HepG2 (cell line): ENCODE results near the gene CCBE1. TPM values are rescaled to one million over a fixed set of nuclear protein-coding genes. Genes with fewer than 3 reads are reported as not detected.

Experiments
- ATAC-seq: fragments of 200-7000 bp; cut with Tn5 transposase; 3 replicates; pipeline ENCODE4 v1.9.1; 2020; ENCODE audit warnings: mild to moderate bottlenecking, moderate library complexity
- BruUV-seq: library from RNA; stranded (reverse); fragments of 400-500 nt; replicated peaks from 2 replicates; lab custom pipeline; 2021; lab: Mats Ljungman, UMichigan
- CTCF ChIA-PET: fragments of 300-600 bp; formaldehyde crosslinking; extraction: SDS; loops from one replicate; lab custom pipeline; 2021; ENCODE audit warnings: low total read pairs, inconsistent platforms, low intra/inter-chr PET ratio; lab: Yijun Ruan, JAX
- POLR2A ChIA-PET: fragments of 350-600 bp; sonication (Branson Sonifier 250); formaldehyde crosslinking; loops from one replicate; lab custom pipeline; 2020; ENCODE audit warnings: antibody characterized with exemption, inconsistent platforms; lab: Yijun Ruan, JAX
- DNase-seq: peaks from one replicate; pipeline ENCODE4 v3.0.0-alpha.2; 2015; ENCODE audit warnings: low spot score
- FAIRE-seq: peaks from 3 replicates; lab custom pipeline; 2011; peaks lifted over from hg19 to GRCh38; lab: Jason Lieb, UNC
- H2AFZ ChIP-seq: one replicate; pipeline ENCODE4 v1.6.1; 2011; ENCODE audit warnings: low read length, inconsistent platforms
- H3K27ac ChIP-seq: fragments of 300-600 bp; 3 replicates; pipeline ENCODE4 v1.8.0; 2011; ENCODE audit warnings: mixed run types, mild to moderate bottlenecking, mixed read lengths, low read length, inconsistent platforms; ENCODE audit not compliant: insufficient read depth; ENCODE audit errors: extremely low read length
- H3K27me3 ChIP-seq, 2 experiments: fragments of 200-600 bp in 1 of 2; 2 replicates in 1 of 2; 3 replicates in 1 of 2; pipeline versions ENCODE4 v1.6.0 to v1.8.0; 2011; ENCODE audit warnings: low read length in 2 of 2, mild to moderate bottlenecking in 2 of 2, moderate library complexity in 2 of 2, inconsistent platforms in 1 of 2; ENCODE audit not compliant: insufficient read depth in 2 of 2, control insufficient read depth in 1 of 2
- H3K36me3 ChIP-seq, 2 experiments: fragments of 200-600 bp in 1 of 2; replicated peaks in 1 of 2; 2 replicates in 1 of 2; 3 replicates in 1 of 2; pipeline versions ENCODE4 v1.5.1 to v1.8.0; 2011; ENCODE audit warnings: low read length in 2 of 2, inconsistent platforms in 1 of 2; ENCODE audit not compliant: insufficient read depth in 2 of 2, control insufficient read depth in 1 of 2
- H3K4me1 ChIP-seq: 2 replicates; pipeline ENCODE4 v1.5.1; 2012; ENCODE audit warnings: low read length, inconsistent platforms; ENCODE audit not compliant: insufficient read depth
- H3K4me2 ChIP-seq: 2 replicates; pipeline ENCODE4 v1.6.0; 2011; ENCODE audit warnings: low read depth, low read length, inconsistent platforms
- H3K4me3 ChIP-seq, 3 experiments: fragments of 200-600 bp in 1 of 3; sonication (generic), shearing (Covaris generic) in 1 of 3; replicated peaks in 1 of 3; 2 replicates each; pipeline ENCODE4 v1.5.1; 2011 to 2016; ENCODE audit warnings: low read length in 3 of 3, inconsistent platforms in 2 of 3, low read depth in 2 of 3, mild to moderate bottlenecking in 2 of 3, control low read depth in 1 of 3, mixed read lengths in 1 of 3; ENCODE audit not compliant: insufficient read depth in 1 of 3
- H3K79me2 ChIP-seq: one replicate; pipeline ENCODE4 v1.6.1; 2011; ENCODE audit warnings: low read length, inconsistent platforms; ENCODE audit not compliant: insufficient read depth
- H3K9ac ChIP-seq: 2 replicates; pipeline ENCODE4 v1.6.0; 2011; ENCODE audit warnings: mild to moderate bottlenecking, low read depth, low read length, inconsistent platforms; ENCODE audit not compliant: insufficient read depth
- H3K9me3 ChIP-seq: 2 replicates; pipeline ENCODE4 v1.5.1; 2012; ENCODE audit warnings: mild to moderate bottlenecking, low read length
- H4K20me1 ChIP-seq: 2 replicates; pipeline ENCODE4 v1.6.0; 2011; ENCODE audit warnings: inconsistent platforms, mild to moderate bottlenecking, low read length, moderate library complexity; ENCODE audit not compliant: insufficient read depth
- CREM ChIP-seq, 2 experiments: sonication (generic) in 1 of 2; formaldehyde crosslinking in 1 of 2; IDR thresholded peaks; 2 replicates each; pipeline versions ENCODE4 v1.4.0 to v1.6.1; 2016 to 2020; ENCODE audit warnings: antibody characterized with exemption in 1 of 2, mild to moderate bottlenecking in 1 of 2, missing genetic modification reagents in 1 of 2
- ELF3 ChIP-seq: IDR thresholded peaks from 2 replicates; pipeline ENCODE4 v1.6.1; 2016; ENCODE audit warnings: missing genetic modification reagents, missing compliant biosample characterization
- GTF3A ChIP-seq: sonication (generic); formaldehyde crosslinking; conservative IDR thresholded peaks from 2 replicates; pipeline ENCODE4 v1.4.0; 2020; ENCODE audit warnings: mild to moderate bottlenecking, missing genetic modification reagents
- HOXA5 ChIP-seq: sonication (generic); formaldehyde crosslinking; IDR thresholded peaks from 2 replicates; pipeline ENCODE4 v1.4.0; 2020; ENCODE audit warnings: missing genetic modification reagents
- KLF6 ChIP-seq: IDR thresholded peaks from 2 replicates; pipeline ENCODE4 v1.8.0; 2016; ENCODE audit warnings: missing biosample characterization, missing genetic modification reagents
- RFX1 ChIP-seq: fragments of 450-650 bp; IDR thresholded peaks from 2 replicates; pipeline ENCODE4 v1.6.1; 2017
- RNF2 ChIP-seq: fragments of 450-650 bp; conservative IDR thresholded peaks from 2 replicates; pipeline ENCODE4 v1.6.1; 2016; ENCODE audit warnings: low read depth
- SP1 ChIP-seq, 2 experiments: fragments of 450-650 bp in 1 of 2; sonication (generic) in 1 of 2; formaldehyde crosslinking in 1 of 2; IDR thresholded peaks; 2 replicates each; pipeline versions ENCODE4 v1.4.0 to v1.6.1; 2016 to 2020; ENCODE audit warnings: missing genetic modification reagents in 1 of 2
- SRSF9 ChIP-seq: fragments of 200-400 bp; formaldehyde crosslinking; IDR thresholded peaks from 2 replicates; pipeline ENCODE4 v1.6.1; 2018; ENCODE audit warnings: borderline replicate concordance, mild to moderate bottlenecking, low read depth, low read length; ENCODE audit not compliant: insufficient read depth, poor library complexity, severe bottlenecking
- TGIF2 ChIP-seq: IDR thresholded peaks from 2 replicates; pipeline ENCODE4 v1.6.1; 2016; ENCODE audit warnings: control low read depth, missing compliant biosample characterization
- ZBTB1 ChIP-seq: sonication (generic); formaldehyde crosslinking; IDR thresholded peaks from 2 replicates; pipeline ENCODE4 v1.4.0; 2020; ENCODE audit warnings: missing genetic modification reagents, borderline replicate concordance
- ZBTB21 ChIP-seq: sonication (generic); formaldehyde crosslinking; IDR thresholded peaks from 2 replicates; pipeline ENCODE4 v1.4.0; 2020; ENCODE audit warnings: missing genetic modification reagents
- ZNF30 ChIP-seq: sonication (generic); formaldehyde crosslinking; IDR thresholded peaks from 2 replicates; pipeline ENCODE4 v1.5.0; 2020; ENCODE audit warnings: mild to moderate bottlenecking, missing genetic modification reagents
- ZNF333 ChIP-seq: sonication (generic); formaldehyde crosslinking; IDR thresholded peaks from 2 replicates; pipeline ENCODE4 v1.4.0; 2020; ENCODE audit warnings: mild to moderate bottlenecking, missing genetic modification reagents, borderline replicate concordance
- ZNF569 ChIP-seq: sonication (generic); formaldehyde crosslinking; IDR thresholded peaks from 2 replicates; pipeline ENCODE4 v1.5.0; 2020; ENCODE audit warnings: mild to moderate bottlenecking, missing genetic modification reagents, moderate library complexity, borderline replicate concordance
- ZNF644 ChIP-seq: IDR thresholded peaks from 2 replicates; pipeline ENCODE4 v1.6.1; 2016; ENCODE audit warnings: low read depth
- WGBS: methylation state at CpG from one replicate; pipeline ENCODE4 v1.1.6; 2017; ENCODE audit warnings: low lambda C conversion rate; 5-methylcytosine and 5-hydroxymethylcytosine counted together
- in situ Hi-C: cut with HindIII; loops from 2 replicates; pipeline ENCODE4 v1.10.0; 2017; ENCODE audit warnings: low pct_unique_long_range_greater_than_20kb; ENCODE audit not compliant: extremely low pct_ligation_motif_present
- intact Hi-C: fragments of 100-400 bp; cut with micrococcal nuclease; formaldehyde crosslinking; loops from one replicate; pipeline ENCODE4 v1.10.0; 2022; ENCODE audit not compliant: unreplicated experiment
- polyA plus RNA-seq, 8 experiments: library from polyadenylated mRNA; depleted of rRNA in 3 of 8; stranded (reverse) in 7 of 8; unstranded in 1 of 8; fragments of >200 nt; fragmentation: Illumina TruSeq in 4 of 8; extraction: Trizol in 4 of 8; gene quantifications; 2 replicates each; pipeline versions ENCODE4 v1.2.1 to v1.2.3, GENCODE V29; 2011 to 2016; ENCODE audit warnings: low read depth in 4 of 8, missing spikeins in 1 of 8, mixed read lengths in 1 of 8; ENCODE audit not compliant: insufficient read depth in 1 of 8
- total RNA-seq, 5 experiments: library from RNA; depleted of rRNA; stranded (reverse); fragments of >200 nt; fragmentation: Illumina TruSeq; extraction: Trizol; gene quantifications; 2 replicates each; pipeline ENCODE4 v1.2.3, GENCODE V29; 2016; ENCODE audit warnings: low read depth in 1 of 5
- TF ChIP-seq, protein P1 (sequence below): sonication (generic); formaldehyde crosslinking; IDR thresholded peaks from 2 replicates; pipeline ENCODE4 v1.5.1; 2020; ENCODE audit warnings: missing genetic modification reagents, mild to moderate bottlenecking, borderline replicate concordance
- TF ChIP-seq, protein P2 (sequence below), 2 experiments: IDR thresholded peaks; 2 replicates each; pipeline ENCODE4 v1.6.1; 2011 to 2012; ENCODE audit warnings: low read length in 2 of 2, borderline replicate concordance in 1 of 2, low read depth in 1 of 2, mild to moderate bottlenecking in 1 of 2, moderate library complexity in 1 of 2
- TF ChIP-seq, protein P3 (sequence below): sonication (generic); formaldehyde crosslinking; IDR thresholded peaks from 2 replicates; pipeline ENCODE4 v1.4.0; 2020; ENCODE audit warnings: mild to moderate bottlenecking, missing genetic modification reagents

CCBE1 gene
- total and polyA plus RNA-seq, 2 of the 13 experiments (the other 11 are each of a cell fraction or from before 2014, with no cell fraction given) = not detected

DNA sequence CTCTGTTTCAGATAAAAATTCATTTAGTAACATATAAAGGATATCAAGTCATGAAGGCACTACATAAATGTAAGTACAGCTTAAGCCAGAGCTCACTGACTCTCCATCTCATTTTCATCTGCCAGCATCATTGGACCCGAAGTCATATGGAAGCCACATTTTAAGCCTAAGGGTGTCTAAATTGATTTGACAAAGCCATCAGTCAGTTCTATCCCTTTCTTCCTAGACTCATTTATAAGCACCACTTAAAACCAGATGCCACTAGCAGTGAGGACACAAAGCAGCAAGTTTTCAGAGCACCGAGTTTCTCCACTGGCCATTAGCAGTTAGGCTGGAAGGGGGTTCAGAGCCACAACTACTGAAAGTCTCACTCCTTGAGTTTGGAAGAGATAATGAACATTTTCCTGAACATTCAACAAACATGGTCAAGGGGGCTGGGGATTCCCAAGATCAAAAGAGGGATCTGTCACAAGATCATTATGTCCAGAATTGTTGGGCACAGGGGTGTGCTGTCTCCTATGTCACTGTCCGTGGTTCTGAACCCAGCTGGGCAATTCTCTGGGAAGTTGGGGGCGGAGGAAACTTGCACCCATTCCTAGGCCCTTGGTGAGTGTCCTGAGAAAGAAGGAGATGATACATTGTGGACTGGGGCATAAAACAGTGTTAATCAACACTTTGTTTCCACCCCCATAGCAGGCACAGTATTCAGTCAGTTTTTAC lies 179.6 kb downstream of the CCBE1 start:
- FAIRE-seq (no peak), DNase-seq (peak; percentile 8), ATAC-seq (no peak)
- Histone ChIP-seq H3K9ac (no peak overlapping the region), H3K4me1 (peaks cover 40% of the 10 kb centered on the region), H3K36me3 (no peaks in the 10 kb centered on the region), H3K79me2 (no peaks in the 10 kb centered on the region), H3K27me3 (peaks cover 0 to 19% of the 10 kb centered on the region in 2 experiments; a peak in 2 of 5 replicates), H3K9me3 (no peaks in the 10 kb centered on the region), H3K4me3 (no peak overlapping the region), H3K4me2 (no peak overlapping the region), H4K20me1 (peaks cover 3% of the 10 kb centered on the region; the same call in 1 of the 2 replicates), H3K27ac (no peak overlapping the region), H2AFZ (no peak overlapping the region)
- intact Hi-C loops = loop anchor here (2.0 kb wide), 1 partner anchor 65 kb away; no protein-coding TSS in a partner anchor
- in situ Hi-C loops = no loop called here
- 0% methylated on average over 3 of the region's 4 CpGs for WGBS
- ChIA-PET CTCF (no interaction called here), POLR2A (no interaction called here)
- no TSS peak for BruUV-seq
- TF ChIP-seq ELF3 (CRISPR knock-in tag) (0 out of 2 replicates have a peak, but pooled peaks have one; percentile 31), SRSF9 (no peak), HOXA5 (CRISPR knock-in tag) (0 out of 2 replicates have a peak, but pooled peaks have one; percentile 35), ZNF569 (CRISPR knock-in tag) (no peak), TGIF2 (CRISPR knock-in tag) (no peak), ZBTB1 (CRISPR knock-in tag) (no peak), ZNF30 (no peak), CREM (IDR thresholded peaks at IDR 0.05) (no peak), CREM (CRISPR knock-in tag; IDR thresholded peaks at IDR 0.05) (no peak), GTF3A (CRISPR knock-in tag) (no peak), SP1 (IDR thresholded peaks at IDR 0.05) (no peak), SP1 (CRISPR knock-in tag; IDR thresholded peaks at IDR 0.05) (no peak), ZNF333 (CRISPR knock-in tag) (no peak), RNF2 (no peak), RFX1 (no peak), ZBTB21 (CRISPR knock-in tag) (no peak), ZNF644 (CRISPR knock-in tag) (no peak), KLF6 (0 out of 2 replicates have a peak, but pooled peaks have one; percentile 30)
- TF ChIP-seq, protein P1, sequence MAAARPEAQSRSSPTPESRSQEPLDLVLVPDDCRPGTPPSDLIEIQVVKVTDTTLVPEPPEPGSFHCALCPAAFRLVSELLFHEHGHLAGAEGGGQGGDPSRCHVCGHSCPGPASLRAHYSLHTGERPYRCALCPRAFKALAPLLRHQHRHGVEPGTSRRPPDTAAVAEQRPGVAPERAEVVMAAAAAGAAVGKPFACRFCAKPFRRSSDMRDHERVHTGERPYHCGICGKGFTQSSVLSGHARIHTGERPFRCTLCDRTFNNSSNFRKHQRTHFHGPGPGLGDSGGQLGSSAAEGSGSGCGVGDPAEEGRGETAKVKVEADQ (CRISPR knock-in tag) = no peak
- TF ChIP-seq, protein P2, sequence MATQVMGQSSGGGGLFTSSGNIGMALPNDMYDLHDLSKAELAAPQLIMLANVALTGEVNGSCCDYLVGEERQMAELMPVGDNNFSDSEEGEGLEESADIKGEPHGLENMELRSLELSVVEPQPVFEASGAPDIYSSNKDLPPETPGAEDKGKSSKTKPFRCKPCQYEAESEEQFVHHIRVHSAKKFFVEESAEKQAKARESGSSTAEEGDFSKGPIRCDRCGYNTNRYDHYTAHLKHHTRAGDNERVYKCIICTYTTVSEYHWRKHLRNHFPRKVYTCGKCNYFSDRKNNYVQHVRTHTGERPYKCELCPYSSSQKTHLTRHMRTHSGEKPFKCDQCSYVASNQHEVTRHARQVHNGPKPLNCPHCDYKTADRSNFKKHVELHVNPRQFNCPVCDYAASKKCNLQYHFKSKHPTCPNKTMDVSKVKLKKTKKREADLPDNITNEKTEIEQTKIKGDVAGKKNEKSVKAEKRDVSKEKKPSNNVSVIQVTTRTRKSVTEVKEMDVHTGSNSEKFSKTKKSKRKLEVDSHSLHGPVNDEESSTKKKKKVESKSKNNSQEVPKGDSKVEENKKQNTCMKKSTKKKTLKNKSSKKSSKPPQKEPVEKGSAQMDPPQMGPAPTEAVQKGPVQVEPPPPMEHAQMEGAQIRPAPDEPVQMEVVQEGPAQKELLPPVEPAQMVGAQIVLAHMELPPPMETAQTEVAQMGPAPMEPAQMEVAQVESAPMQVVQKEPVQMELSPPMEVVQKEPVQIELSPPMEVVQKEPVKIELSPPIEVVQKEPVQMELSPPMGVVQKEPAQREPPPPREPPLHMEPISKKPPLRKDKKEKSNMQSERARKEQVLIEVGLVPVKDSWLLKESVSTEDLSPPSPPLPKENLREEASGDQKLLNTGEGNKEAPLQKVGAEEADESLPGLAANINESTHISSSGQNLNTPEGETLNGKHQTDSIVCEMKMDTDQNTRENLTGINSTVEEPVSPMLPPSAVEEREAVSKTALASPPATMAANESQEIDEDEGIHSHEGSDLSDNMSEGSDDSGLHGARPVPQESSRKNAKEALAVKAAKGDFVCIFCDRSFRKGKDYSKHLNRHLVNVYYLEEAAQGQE (IDR thresholded peaks at IDR 0.05; ENCODE audit: borderline replicate concordance in 1 of 2, low read depth in 1 of 2, low read length in 2 of 2) = peak; percentile 76 to 96
- TF ChIP-seq, protein P3, sequence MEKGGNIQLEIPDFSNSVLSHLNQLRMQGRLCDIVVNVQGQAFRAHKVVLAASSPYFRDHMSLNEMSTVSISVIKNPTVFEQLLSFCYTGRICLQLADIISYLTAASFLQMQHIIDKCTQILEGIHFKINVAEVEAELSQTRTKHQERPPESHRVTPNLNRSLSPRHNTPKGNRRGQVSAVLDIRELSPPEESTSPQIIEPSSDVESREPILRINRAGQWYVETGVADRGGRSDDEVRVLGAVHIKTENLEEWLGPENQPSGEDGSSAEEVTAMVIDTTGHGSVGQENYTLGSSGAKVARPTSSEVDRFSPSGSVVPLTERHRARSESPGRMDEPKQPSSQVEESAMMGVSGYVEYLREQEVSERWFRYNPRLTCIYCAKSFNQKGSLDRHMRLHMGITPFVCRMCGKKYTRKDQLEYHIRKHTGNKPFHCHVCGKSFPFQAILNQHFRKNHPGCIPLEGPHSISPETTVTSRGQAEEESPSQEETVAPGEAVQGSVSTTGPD (CRISPR knock-in tag) = no peak
